T-helper 22 cell (primary cell): ENCODE measurements around the gene SNHG17.
"Not testable (repeated sequence)": the region's sequence is repeated elsewhere in the genome, so short reads cannot be mapped to it uniquely, and the experiment has no call there.

ENCODE experiments used
- DNase-seq: peaks from one replicate; pipeline ENCODE4 v3.0.0-alpha.2; 2020; ENCODE audit warnings: low read depth

Gene SNHG17

GRCh38 chr20:38434770-38435554 is at the start of gene SNHG17:
Gene SNHG17, minus strand, starts transcription at chr20:38435328.
- peak; percentile 82 for DNase-seq

- DNase-seq, result no peak
These were observed 44.5 kb upstream of the SNHG17 start for GRCh38 chr20:38479596-38479995.

DNA sequence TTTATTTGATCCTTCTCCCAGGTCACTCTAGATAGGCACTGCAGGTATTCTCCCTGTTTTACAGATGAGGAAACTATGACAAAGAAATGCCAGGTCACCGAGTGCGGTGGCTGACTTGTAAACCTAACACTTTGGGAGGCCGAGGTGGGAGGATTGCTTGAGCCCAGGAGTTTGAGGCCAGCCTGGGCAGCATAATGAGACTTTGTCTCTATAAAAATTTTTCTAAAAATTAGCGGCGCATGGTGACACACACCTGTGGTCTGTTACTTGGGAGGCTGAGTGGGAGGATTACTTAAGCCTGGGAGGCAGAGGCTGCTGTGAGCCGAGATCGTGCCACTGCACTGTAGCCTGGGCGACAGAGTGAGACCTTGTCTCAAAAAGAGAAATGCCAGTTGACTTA is 42.6 kb upstream of the SNHG17 start:
- no peak for DNase-seq

DNA sequence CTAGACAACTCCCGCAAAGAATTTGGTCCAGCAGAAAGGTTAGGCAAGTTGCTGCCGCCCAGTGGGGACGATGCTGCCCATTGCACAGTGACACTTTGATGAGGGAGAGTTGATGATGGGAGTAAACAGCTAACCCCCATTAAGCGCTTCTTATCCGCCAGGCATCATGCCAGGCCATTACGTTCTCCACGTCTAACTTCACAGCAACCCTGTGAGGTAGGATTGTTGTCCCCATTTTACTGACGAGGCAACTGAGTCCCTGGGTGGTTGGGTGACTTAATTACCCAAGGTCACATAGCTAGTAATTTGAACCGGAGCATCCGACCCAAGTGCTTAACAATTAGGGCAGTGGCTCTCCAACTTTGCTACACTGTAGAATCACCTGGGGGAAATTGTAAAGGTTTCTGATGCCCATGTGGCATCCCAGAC is 38.3 kb upstream of the SNHG17 start:
- DNase-seq, result no peak

GRCh38 chr20:38472513-38473366 is 37.6 kb upstream of the SNHG17 start, which contains the start of gene RALGAPB:
Gene RALGAPB, plus strand, starts transcription at chr20:38472843. Its CDS starts 15,590 bp downstream, at chr20:38488433.
- peak; percentile 96 for DNase-seq

- DNase-seq, result no peak
These were observed 36.9 kb upstream of the SNHG17 start for GRCh38 chr20:38471987-38472512.

DNA sequence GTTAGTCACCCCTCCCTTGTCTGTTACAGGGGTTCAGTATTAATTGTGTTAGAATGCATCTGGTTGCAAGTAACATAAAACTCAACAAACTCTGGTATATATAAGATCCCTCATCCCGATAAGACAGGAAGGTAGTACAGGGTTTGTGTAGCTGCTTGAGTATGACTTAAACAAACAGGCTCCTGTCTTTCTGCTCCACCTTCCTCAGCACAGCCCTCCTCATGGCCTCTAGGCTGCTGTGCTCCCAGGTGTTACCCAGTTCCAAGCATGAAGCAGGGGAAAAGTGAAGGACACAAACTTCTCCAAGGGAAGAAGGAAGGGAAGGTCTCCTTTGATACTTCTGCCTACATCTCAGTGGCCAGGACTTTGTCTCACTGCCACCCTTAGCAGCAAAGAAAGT is 36.1 kb upstream of the SNHG17 start:
- DNase-seq, result no peak

DNA sequence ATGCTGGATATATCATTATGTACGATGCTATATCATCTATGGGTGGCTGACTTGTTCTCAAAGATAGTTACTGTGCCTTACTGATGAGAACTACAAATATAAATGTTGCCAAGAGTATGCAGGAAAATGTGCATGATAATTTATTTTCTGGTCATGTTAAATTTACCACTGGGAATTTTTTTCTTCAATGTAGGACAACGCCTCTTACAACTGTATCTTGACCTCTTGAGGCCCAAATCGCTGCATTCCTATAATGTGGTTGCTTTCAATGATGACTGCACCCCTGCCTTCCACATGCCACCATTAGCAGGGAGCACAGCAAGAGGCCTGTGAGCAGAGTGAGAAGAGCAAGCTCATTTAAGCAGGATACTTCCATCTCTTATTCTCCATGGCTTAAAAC is 31.9 kb upstream of the SNHG17 start:
- DNase-seq, result no peak

DNA sequence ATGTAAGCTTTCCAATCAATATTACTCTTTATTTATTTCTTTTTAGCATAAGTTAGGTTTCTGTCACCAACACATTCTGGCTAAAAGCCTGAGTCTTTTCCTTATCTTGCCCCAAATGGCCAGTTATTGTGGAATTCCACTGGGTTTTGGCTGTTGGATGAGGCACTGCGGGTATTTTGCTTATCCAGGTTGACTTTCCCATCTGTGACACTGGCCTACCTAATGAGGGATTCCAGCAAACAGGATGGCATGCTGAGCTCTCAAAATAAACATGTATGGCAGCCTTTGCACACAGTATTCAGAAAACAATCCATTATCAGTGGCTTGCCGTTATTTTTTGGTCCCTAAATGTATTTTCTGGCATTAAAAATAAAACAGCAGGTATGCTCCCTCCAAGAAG is 31.0 kb upstream of the SNHG17 start:
- no peak for DNase-seq

- not testable (repeated sequence) for DNase-seq
These were observed 26.4 kb upstream of the SNHG17 start for GRCh38 chr20:38461569-38461968.

DNA sequence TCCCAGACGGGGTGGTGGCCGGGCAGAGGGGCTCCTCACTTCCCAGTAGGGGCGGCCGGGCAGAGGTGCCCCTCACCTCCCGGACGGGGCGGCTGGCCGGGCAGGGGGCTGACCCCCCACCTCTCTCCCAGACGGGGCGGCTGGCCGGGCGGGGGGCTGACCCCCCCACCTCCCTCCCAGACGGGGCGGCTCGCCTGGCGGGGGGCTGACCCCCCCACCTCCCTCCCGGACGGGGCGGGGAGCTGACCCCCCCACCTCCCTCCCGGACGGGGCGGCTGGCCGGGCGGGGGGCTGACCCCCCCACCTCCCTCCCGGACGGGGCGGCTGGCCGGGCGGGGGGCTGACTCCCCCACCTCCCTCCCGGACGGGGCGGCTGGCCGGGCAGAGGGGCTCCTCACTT is 26.0 kb upstream of the SNHG17 start:
- not testable (repeated sequence) for DNase-seq

DNA sequence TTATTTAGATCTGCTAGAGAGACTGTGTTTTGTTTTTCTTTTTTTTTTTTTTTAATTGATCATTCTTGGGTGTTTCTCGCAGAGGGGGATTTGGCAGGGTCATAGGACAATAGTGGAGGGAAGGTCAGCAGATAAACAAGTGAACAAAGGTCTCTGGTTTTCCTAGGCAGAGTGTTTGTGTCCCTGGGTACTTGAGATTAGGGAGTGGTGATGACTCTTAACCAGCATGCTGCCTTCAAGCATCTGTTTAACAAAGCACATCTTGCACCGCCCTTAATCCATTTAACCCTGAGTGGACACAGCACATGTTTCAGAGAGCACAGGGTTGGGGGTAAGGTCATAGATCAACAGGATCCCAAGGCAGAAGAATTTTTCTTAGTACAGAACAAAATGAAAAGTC is 25.5 kb upstream of the SNHG17 start:
- not testable (repeated sequence) for DNase-seq

- DNase-seq, result no peak
These were observed 25.0 kb upstream of the SNHG17 start for GRCh38 chr20:38460040-38460623.

- DNase-seq, result no peak
These were observed 23.2 kb upstream of the SNHG17 start for GRCh38 chr20:38458314-38458713.

DNA sequence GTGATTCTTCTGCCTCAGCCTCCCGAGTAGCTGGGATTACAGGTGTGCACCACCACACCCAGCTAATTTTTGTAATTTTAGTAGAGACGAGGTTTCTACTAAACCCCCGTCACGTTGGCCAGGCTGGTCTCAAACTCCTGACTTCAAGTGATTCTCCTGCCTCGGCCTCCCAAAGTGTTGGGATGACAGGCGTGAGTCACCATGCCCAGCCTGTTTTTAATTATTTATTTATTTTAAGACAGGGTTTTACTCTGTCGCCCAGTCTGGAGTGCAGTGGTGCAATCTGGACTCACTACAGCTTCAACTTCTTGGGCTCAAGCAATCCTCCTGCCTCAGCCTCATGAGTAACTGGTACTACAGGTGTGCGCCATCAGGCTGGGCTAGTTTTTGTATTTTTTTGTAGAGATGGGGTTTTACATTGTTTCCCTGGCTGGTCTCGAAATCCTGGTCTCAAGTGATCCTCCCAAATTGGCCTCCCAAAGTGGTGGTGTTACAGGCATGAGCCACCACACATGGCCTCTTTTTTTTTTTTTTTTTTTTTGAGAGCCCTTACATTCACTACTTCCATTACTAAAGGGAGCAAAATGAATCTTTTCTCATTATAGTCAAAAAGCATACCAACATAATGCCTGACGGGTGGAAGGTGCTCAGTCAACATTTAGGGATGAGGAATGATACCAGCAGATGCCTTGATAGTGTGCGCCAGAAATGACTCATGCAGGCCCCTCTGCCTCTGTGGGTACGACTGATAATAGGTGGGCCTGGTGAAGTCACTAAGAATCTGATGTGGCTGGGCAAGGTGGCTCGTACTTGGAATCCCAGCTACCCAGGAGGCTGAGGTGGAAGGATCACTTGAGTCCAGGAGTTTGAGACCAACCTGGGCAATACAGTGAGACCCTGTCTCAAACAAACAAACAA is 19.7 kb upstream of the SNHG17 start:
- no peak for DNase-seq

- no peak for DNase-seq
These were observed 18.8 kb upstream of the SNHG17 start for GRCh38 chr20:38453941-38454340.

GRCh38 chr20:38452880-38453624 is 17.9 kb upstream of the SNHG17 start:
- DNase-seq, result no peak

DNA sequence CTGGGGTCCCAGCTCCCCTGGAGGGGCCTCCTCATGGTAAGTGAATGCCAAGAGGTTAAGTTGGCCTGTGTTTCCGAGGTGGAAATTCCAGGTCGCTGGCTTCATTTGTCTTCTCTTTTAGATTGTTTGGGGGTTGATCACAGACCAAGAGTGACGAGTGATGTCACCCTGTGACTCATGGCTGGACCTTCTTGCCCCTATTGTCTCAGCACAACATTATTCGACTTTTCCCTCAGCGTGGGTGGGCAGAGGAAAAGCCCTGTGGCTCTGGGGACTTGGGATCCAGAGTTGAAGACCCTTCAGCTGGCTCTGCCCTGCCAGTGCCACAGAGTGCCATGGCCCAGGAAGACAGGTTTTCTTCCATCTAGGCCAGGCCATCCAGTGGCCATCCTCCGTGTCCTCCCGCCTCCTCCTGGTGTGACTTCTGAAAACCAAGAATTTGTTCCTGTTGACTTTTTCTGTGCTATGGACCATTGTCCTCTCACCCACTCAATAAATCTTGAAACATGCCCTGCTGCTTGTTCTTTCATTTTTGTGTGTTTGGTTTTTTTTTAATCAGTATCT is 15.4 kb upstream of the SNHG17 start:
- no peak for DNase-seq

DNA sequence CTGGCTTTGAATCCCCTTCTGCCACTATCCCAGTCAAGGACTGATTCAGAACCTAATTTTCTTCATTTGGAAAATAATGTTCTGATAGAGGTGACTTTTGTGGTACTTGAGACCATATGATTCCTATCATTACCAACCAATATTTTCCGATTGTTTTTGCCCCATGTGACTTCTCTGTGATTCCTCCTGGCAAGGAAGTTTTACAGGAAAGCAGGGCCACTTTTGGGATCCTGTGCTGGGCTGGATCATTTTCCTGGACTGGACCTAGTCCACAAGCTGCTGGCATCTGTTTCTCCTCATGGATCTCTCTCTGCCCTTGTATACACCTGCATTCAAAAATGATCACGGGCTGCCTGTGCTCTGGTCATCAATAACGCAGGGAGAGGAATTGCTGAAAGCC is 13.9 kb upstream of the SNHG17 start:
- DNase-seq, result no peak

- DNase-seq, result no peak
These were observed 13.0 kb upstream of the SNHG17 start for GRCh38 chr20:38447931-38448675.
